HL-60/S4 treated with retinoic acid at 250 ng/mL for 4 days and 3 days (cell line): ENCODE results near the gene PDE8B.

Source experiments
- in situ Hi-C: fragments of 300-500 bp; cut with MboI; formaldehyde crosslinking; loops from 2 replicates; pipeline ENCODE4 v1.7.0; 2022; ENCODE audit warnings: low sequenced_read_pairs

PDE8B gene

GRCh38 chr5:77282337-77283027 is 72.0 kb downstream of the PDE8B start:
- in situ Hi-C loops, result no loop called here

- in situ Hi-C loops, result no loop called here
Observed at GRCh38 chr5:77285251-77285841, 74.9 kb downstream of the PDE8B start.

- in situ Hi-C loops, result no loop called here
Observed at GRCh38 chr5:77292026-77292757, 81.7 kb downstream of the PDE8B start.

- in situ Hi-C loops, result no loop called here
Observed at GRCh38 chr5:77294185-77294584, 83.7 kb downstream of the PDE8B start.

- in situ Hi-C loops, result no loop called here
Observed at GRCh38 chr5:77295863-77296378, 85.4 kb downstream of the PDE8B start.

GRCh38 chr5:77298146-77298545 is 87.7 kb downstream of the PDE8B start:
- in situ Hi-C loops, result no loop called here

GRCh38 chr5:77300451-77300850 is 90.0 kb downstream of the PDE8B start:
- in situ Hi-C loops, result no loop called here

- in situ Hi-C loops, result no loop called here
Observed at GRCh38 chr5:77301447-77301883, 91.0 kb downstream of the PDE8B start.

GRCh38 chr5:77302247-77302646 is 91.8 kb downstream of the PDE8B start:
- in situ Hi-C loops, result no loop called here

GRCh38 chr5:77302653-77303052 is 92.2 kb downstream of the PDE8B start:
- in situ Hi-C loops, result no loop called here

- in situ Hi-C loops, result no loop called here
Observed at GRCh38 chr5:77304388-77304787, 93.9 kb downstream of the PDE8B start.

- in situ Hi-C loops, result no loop called here
Observed at GRCh38 chr5:77305222-77305846, 94.9 kb downstream of the PDE8B start.

GRCh38 chr5:77305956-77306355 is 95.5 kb downstream of the PDE8B start:
- in situ Hi-C loops, result no loop called here

GRCh38 chr5:77306531-77306930 is 96.1 kb downstream of the PDE8B start:
- in situ Hi-C loops, result no loop called here

- in situ Hi-C loops, result no loop called here
Observed at GRCh38 chr5:77308154-77308960, 97.9 kb downstream of the PDE8B start.

- in situ Hi-C loops, result no loop called here
Observed at GRCh38 chr5:77309140-77309539, 98.7 kb downstream of the PDE8B start.

- in situ Hi-C loops, result no loop called here
Observed at GRCh38 chr5:77310494-77311213, 100.2 kb downstream of the PDE8B start.

GRCh38 chr5:77311214-77311571 is 100.7 kb downstream of the PDE8B start:
- in situ Hi-C loops, result no loop called here

GRCh38 chr5:77312413-77312812 is 101.9 kb downstream of the PDE8B start:
- in situ Hi-C loops, result no loop called here
